ENCODE measurements around the gene RAPGEF1.

DNA sequence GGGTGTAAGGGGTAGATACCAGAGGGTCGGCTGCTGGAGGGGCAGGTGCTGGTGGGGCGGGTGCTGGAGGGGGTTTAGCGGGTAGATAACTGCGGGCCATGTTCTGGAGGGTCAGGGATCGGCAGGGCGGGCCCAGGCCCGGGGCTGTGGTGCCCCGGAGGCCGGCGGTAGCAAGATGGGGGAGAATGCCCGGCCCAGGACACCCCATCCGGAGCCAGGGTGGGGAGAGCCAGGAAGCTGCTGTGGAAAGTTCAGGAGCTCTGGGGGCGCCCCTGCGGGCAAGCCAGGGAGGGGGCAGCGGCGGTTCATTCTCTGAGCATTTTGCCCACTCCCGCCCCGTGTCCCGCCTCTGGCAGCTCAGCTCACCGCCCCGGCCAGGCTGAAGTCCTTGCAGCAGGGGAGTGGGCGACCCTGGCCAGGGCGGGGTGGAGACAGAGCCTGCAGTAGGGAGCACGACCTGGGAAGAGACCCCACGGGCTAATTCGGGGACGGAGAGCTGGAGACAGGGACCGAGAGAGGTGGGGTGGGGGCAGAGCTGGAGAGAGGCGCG is 194.0 kb downstream of the RAPGEF1 start:
- TF ChIP-seq EZH2 (IDR thresholded peaks at IDR 0.05; ENCODE audit: insufficient read depth, poor library complexity, severe bottlenecking) (no peak), EZH2phosphoT487 (IDR thresholded peaks at IDR 0.05; ENCODE audit: insufficient read depth, low read depth) (0 out of 2 replicates have a peak, but pooled peaks have one; percentile 54)
